NOMO-1 treated with dmso at 0.1 percent for 144 hours (cell line): ENCODE data around the gene MISP3.

Experiments
- DNase-seq: peaks from one replicate; lab custom pipeline; 2025; ENCODE audit not compliant: unreplicated experiment; lab: John Stamatoyannopoulos, UW

MISP3 gene

DNA sequence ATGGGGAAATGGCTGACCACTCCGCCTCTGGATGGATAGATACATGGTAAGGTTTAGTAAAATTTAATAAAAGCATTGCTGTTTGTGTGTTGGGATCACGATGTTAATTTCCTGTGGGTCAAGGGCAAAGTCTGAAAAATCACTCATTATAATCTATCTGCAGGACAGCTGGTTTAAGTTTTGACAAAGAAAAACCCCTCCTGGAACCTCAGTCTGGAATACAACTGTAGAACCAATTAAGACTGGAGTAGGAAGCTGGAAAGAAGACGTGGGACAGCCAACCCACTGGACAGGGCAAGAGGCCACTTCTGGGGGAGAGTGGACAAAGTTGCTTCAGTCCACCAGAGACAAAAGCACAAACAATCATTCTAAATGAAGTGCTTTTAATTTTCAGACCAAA, 46.6 kb downstream of the MISP3 start:
- no peak for DNase-seq

DNA sequence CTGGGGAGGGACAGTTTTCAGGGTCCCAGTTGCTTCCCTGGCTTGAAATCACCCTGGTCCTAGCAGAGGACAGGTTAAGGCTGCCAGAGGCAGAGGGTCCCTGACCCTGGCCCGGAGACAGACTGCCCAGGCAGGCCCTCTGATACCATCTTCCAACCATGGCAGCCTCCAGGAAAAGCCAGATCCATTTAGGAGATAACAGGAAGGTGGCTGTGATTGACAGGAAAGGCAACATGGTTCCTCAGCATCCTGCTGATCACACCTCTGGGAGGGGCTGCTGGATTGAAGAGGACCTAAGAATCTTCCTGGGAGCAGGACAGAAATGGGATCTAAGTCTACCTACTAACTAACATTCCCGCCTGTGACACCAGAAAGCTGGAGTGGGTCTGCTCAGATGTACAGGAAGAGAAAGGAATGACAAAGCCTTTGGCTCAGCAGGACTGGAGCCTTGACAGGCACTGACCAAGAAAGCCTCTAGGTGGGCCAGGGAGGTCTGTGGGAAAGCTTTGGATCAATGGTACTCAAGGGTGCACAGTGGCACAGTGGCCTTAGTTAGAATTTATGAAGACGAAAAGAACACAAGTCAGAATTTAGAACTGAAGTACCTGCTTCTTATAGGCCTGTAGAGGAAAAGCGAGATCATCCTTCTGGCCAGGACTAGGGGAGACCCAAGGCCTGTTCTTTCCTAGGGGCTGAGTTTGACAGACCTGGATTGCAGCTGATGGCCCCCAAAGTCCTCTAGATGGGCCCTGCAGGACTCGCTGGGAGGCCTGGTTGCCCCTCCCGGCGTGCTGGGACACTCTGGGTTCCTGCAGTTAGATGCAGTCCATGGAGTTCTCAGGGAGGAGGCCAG, 47.3 kb downstream of the MISP3 start:
- DNase-seq: no peak

DNA sequence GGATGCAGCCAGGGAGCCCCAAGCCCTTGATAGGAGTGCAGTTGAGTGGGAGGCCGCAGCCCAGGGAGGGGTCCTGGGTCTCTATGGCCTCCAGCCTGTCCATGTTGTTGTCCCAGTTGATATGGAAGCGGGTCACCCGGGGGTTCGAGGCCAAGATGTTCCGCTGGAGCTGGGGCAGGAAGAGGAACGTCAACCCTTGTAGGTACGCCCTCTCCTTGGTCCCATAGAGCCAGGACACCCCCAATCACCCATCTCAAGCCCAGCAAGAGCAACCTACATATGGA, 47.9 kb downstream of the MISP3 start:
- no peak for DNase-seq

DNA sequence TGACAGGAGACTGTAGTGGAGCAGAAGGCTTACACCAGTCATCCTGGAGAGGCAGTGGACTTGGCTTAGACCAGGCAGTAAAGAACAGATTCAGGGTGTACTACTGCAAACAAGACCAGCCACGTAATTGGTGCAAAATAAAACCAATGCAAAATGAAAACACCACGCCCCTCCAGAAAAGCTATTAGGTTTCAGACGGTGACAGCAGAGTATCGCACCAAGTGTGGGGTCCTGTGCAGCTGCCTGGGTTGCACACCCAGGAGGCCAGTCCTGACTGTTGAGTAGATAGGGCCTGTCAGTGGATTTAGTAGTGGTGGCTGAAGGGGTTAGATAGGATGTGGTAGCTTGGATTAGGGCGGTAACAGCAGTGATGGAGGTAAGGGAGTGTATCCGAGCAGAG, 50.3 kb downstream of the MISP3 start:
- DNase-seq: no peak
